ENCODE results near the gene SPTBN2.

The SPTBN2 gene

GRCh38 chr11:66685276-66686099 is 43.5 kb downstream of the SPTBN2 start:
- no peak for DNase-seq (ENCODE audit: low read depth in 3 of 3)

GRCh38 chr11:66684635-66685034 is 44.4 kb downstream of the SPTBN2 start:
- DNase-seq (ENCODE audit: low read depth in 3 of 3): no peak

- no peak for DNase-seq (ENCODE audit: low read depth in 3 of 3)
Measured at GRCh38 chr11:66683877-66684276, 45.1 kb downstream of the SPTBN2 start.

GRCh38 chr11:66680966-66681645 is 47.9 kb downstream of the SPTBN2 start:
- no peak for DNase-seq (ENCODE audit: low read depth in 3 of 3)

GRCh38 chr11:66677599-66678375 is 51.2 kb downstream of the SPTBN2 start, which contains the start of gene RBM4B:
Gene RBM4B (minus strand): TSS chr11:66677887. CDS start chr11:66677079, 808 bp downstream.
- DNase-seq (ENCODE audit: low read depth in 3 of 3): peak; percentile 89 to 97 (median 90)

GRCh38 chr11:66676931-66677598 is 52.0 kb downstream of the SPTBN2 start:
- DNase-seq (ENCODE audit: low read depth in 3 of 3): no peak

GRCh38 chr11:66676282-66676919 is 52.6 kb downstream of the SPTBN2 start:
- no peak for DNase-seq (ENCODE audit: low read depth in 3 of 3)

- DNase-seq (ENCODE audit: low read depth in 3 of 3): no peak
Measured at GRCh38 chr11:66674964-66675602, 53.9 kb downstream of the SPTBN2 start.

- DNase-seq (ENCODE audit: low read depth in 3 of 3): no peak
Measured at GRCh38 chr11:66670816-66671215, 58.2 kb downstream of the SPTBN2 start.

GRCh38 chr11:66665369-66665768 is 63.6 kb downstream of the SPTBN2 start:
- no peak for DNase-seq (ENCODE audit: low read depth in 3 of 3)

- no peak for DNase-seq (ENCODE audit: low read depth in 3 of 3)
Measured at GRCh38 chr11:66663741-66664296, 65.2 kb downstream of the SPTBN2 start.

GRCh38 chr11:66659763-66660162 is 69.3 kb downstream of the SPTBN2 start:
- DNase-seq (ENCODE audit: low read depth in 3 of 3): no peak

- DNase-seq (ENCODE audit: low read depth in 3 of 3): no peak
Measured at GRCh38 chr11:66653123-66653522, 75.9 kb downstream of the SPTBN2 start.

- DNase-seq (ENCODE audit: low read depth in 3 of 3): no peak
Measured at GRCh38 chr11:66652651-66653050, 76.4 kb downstream of the SPTBN2 start.

- no peak for DNase-seq (ENCODE audit: low read depth in 3 of 3)
Measured at GRCh38 chr11:66651016-66651415, 78.0 kb downstream of the SPTBN2 start.

- no peak for DNase-seq (ENCODE audit: low read depth in 3 of 3)
Measured at GRCh38 chr11:66649903-66650302, 79.1 kb downstream of the SPTBN2 start.

- DNase-seq (ENCODE audit: low read depth in 3 of 3): no peak
Measured at GRCh38 chr11:66646828-66647227, 82.2 kb downstream of the SPTBN2 start.

GRCh38 chr11:66643745-66644437 is 85.1 kb downstream of the SPTBN2 start:
- no peak for DNase-seq (ENCODE audit: low read depth in 3 of 3)

- DNase-seq (ENCODE audit: low read depth in 3 of 3): no peak
Measured at GRCh38 chr11:66641834-66642233, 87.2 kb downstream of the SPTBN2 start.
